ENCODE results near the gene TLE3.

The TLE3 gene

GRCh38 chr15:70083946-70084345 lies 13.8 kb downstream of the TLE3 start:
- no peak for DNase-seq (ENCODE audit: low read depth)

GRCh38 chr15:70083418-70083817 lies 14.3 kb downstream of the TLE3 start:
- DNase-seq (ENCODE audit: low read depth) = no peak

GRCh38 chr15:70082281-70082900 lies 15.3 kb downstream of the TLE3 start:
- no peak for DNase-seq (ENCODE audit: low read depth)

GRCh38 chr15:70081612-70082011 lies 16.1 kb downstream of the TLE3 start:
- DNase-seq (ENCODE audit: low read depth) = no peak

GRCh38 chr15:70080347-70080746 lies 17.4 kb downstream of the TLE3 start:
- no peak for DNase-seq (ENCODE audit: low read depth)

GRCh38 chr15:70079888-70080287 lies 17.8 kb downstream of the TLE3 start:
- DNase-seq (ENCODE audit: low read depth) = no peak

GRCh38 chr15:70078578-70079417 lies 18.9 kb downstream of the TLE3 start:
- no peak for DNase-seq (ENCODE audit: low read depth)

GRCh38 chr15:70077188-70078147 lies 20.2 kb downstream of the TLE3 start:
- no peak for DNase-seq (ENCODE audit: low read depth)

- DNase-seq (ENCODE audit: low read depth) = no peak
Measured at GRCh38 chr15:70074380-70074779, 23.3 kb downstream of the TLE3 start.

GRCh38 chr15:70072479-70072878 lies 25.2 kb downstream of the TLE3 start:
- DNase-seq (ENCODE audit: low read depth) = no peak

- no peak for DNase-seq (ENCODE audit: low read depth)
Measured at GRCh38 chr15:70071799-70072198, 25.9 kb downstream of the TLE3 start.

- no peak for DNase-seq (ENCODE audit: low read depth)
Measured at GRCh38 chr15:70069716-70070115, 28.0 kb downstream of the TLE3 start.

GRCh38 chr15:70068783-70069565 lies 28.7 kb downstream of the TLE3 start:
- DNase-seq (ENCODE audit: low read depth) = no peak

- no peak for DNase-seq (ENCODE audit: low read depth)
Measured at GRCh38 chr15:70067681-70068080, 30.0 kb downstream of the TLE3 start.

- DNase-seq (ENCODE audit: low read depth) = no peak
Measured at GRCh38 chr15:70067011-70067410, 30.7 kb downstream of the TLE3 start.

GRCh38 chr15:70066447-70066846 lies 31.3 kb downstream of the TLE3 start:
- peak; percentile 65 for DNase-seq (ENCODE audit: low read depth)

GRCh38 chr15:70066004-70066403 lies 31.7 kb downstream of the TLE3 start:
- no peak for DNase-seq (ENCODE audit: low read depth)

- no peak for DNase-seq (ENCODE audit: low read depth)
Measured at GRCh38 chr15:70065006-70065722, 32.6 kb downstream of the TLE3 start.

- no peak for DNase-seq (ENCODE audit: low read depth)
Measured at GRCh38 chr15:70064441-70064840, 33.3 kb downstream of the TLE3 start.

GRCh38 chr15:70063980-70064379 lies 33.7 kb downstream of the TLE3 start:
- no peak for DNase-seq (ENCODE audit: low read depth)

All from EH (cell line).